K562 (cell line): Measurements from ENCODE around the gene MOB1A. TPM values are rescaled to one million over a fixed set of nuclear protein-coding genes. Genes with fewer than 3 reads are reported as not detected.
A peak's percentile ranks its signal among the peaks of the same experiment; 100 is the strongest.

ENCODE experiments used
- HDAC8 ChIP-seq: fragments of 450-650 bp; IDR thresholded peaks from 2 replicates; pipeline ENCODE4 v1.6.1; 2016; ENCODE audit warnings: mild to moderate bottlenecking, missing genetic modification characterization, moderate library complexity, missing compliant biosample characterization
- HOXB6 ChIP-seq: fragments of 250-450 bp; sonication (Bioruptor Pico); IDR thresholded peaks from 2 replicates; pipeline ENCODE4 v1.5.1; 2022; ENCODE audit warnings: mild to moderate bottlenecking, borderline replicate concordance
- MAFK ChIP-seq: IDR thresholded peaks from 2 replicates; pipeline ENCODE4 v1.6.1; 2011; ENCODE audit warnings: low read length, improper control_type of control experiment
- NFXL1 ChIP-seq: fragments of 450-650 bp; formaldehyde crosslinking; IDR thresholded peaks from 2 replicates; pipeline ENCODE4 v1.4.0; 2021; ENCODE audit warnings: mild to moderate bottlenecking
- POLR2B ChIP-seq: fragments of 450-650 bp; IDR thresholded peaks from 2 replicates; pipeline ENCODE4 v1.6.1; 2018; ENCODE audit warnings: low read depth; ENCODE audit not compliant: partially characterized antibody
- RNF2 ChIP-seq: sonication (generic); IDR thresholded peaks from 2 replicates; pipeline ENCODE4 v1.6.1; 2016
- SRSF7 ChIP-seq: fragments of 200-400 bp; formaldehyde crosslinking; optimal IDR thresholded peaks from 2 replicates; pipeline ENCODE3; 2017; ENCODE audit warnings: mild to moderate bottlenecking, low read depth, low read length
- ZBED1 ChIP-seq: IDR thresholded peaks from 2 replicates; pipeline ENCODE4 v1.6.1; 2014
- ZC3H11A ChIP-seq: IDR thresholded peaks from 2 replicates; pipeline ENCODE4 v1.6.1; 2012; ENCODE audit warnings: low read depth, low read length, improper control_type of control experiment
- ZC3H8 ChIP-seq: fragments of 450-650 bp; IDR thresholded peaks from 2 replicates; pipeline ENCODE4 v1.6.1; 2017
- ZEB2 ChIP-seq: fragments of 450-650 bp; IDR thresholded peaks from 2 replicates; pipeline ENCODE4 v1.6.1; 2016
- ZNF175 ChIP-seq: fragments of 200-800 bp; sonication (Bioruptor generic); IDR thresholded peaks from 2 replicates; pipeline ENCODE4 v1.6.1; 2016; ENCODE audit warnings: low read depth, mild to moderate bottlenecking, missing genetic modification characterization, missing compliant biosample characterization
- polyA plus RNA-seq, 8 experiments: library from polyadenylated mRNA; depleted of rRNA in 4 of 8; stranded (reverse) in 5 of 8; unstranded in 3 of 8; fragments of >200 nt; fragmentation: Nextera tagmentation in 2 of 8; fragmentation: Illumina TruSeq in 1 of 8; extraction: Ambion mirVana in 2 of 8; extraction: Trizol in 1 of 8; gene quantifications; 2 replicates each; pipeline versions ENCODE4 v1.2.1 to v1.2.3, GENCODE V29; 2011 to 2014; ENCODE audit warnings: inconsistent platforms in 1 of 8, missing spikeins in 1 of 8
- total RNA-seq, 7 experiments: library from RNA; depleted of rRNA in 6 of 7; stranded (reverse); fragments of >200 nt in 6 of 7; fragmentation: Illumina TruSeq in 2 of 7; extraction: Trizol in 2 of 7; gene quantifications; 2 replicates each; pipeline versions ENCODE4 v1.2.1 to v1.2.3, GENCODE V29; 2011 to 2021; ENCODE audit warnings: low replicate concordance in 1 of 7
- TF ChIP-seq, protein P1 (sequence below), 2 experiments: fragments of 450-650 bp in 1 of 2; sonication (generic) in 1 of 2; formaldehyde crosslinking in 1 of 2; IDR thresholded peaks; 2 replicates each; pipeline versions ENCODE4 v1.7.1 to v1.9.0; 2016 to 2022; ENCODE audit warnings: inconsistent platforms in 1 of 2, mild to moderate bottlenecking in 1 of 2, missing genetic modification reagents in 1 of 2
- TF ChIP-seq, protein P2 (sequence below): fragments of 450-650 bp; IDR thresholded peaks from 2 replicates; pipeline ENCODE4 v1.6.1; 2017; ENCODE audit warnings: antibody characterized with exemption, mild to moderate bottlenecking

The MOB1A gene
- total and polyA plus RNA-seq, 9 of the 15 experiments (the other 6 are each of a cell fraction or from before 2014, with no cell fraction given) = 24.8 to 100 (median 60.2) TPM

DNA sequence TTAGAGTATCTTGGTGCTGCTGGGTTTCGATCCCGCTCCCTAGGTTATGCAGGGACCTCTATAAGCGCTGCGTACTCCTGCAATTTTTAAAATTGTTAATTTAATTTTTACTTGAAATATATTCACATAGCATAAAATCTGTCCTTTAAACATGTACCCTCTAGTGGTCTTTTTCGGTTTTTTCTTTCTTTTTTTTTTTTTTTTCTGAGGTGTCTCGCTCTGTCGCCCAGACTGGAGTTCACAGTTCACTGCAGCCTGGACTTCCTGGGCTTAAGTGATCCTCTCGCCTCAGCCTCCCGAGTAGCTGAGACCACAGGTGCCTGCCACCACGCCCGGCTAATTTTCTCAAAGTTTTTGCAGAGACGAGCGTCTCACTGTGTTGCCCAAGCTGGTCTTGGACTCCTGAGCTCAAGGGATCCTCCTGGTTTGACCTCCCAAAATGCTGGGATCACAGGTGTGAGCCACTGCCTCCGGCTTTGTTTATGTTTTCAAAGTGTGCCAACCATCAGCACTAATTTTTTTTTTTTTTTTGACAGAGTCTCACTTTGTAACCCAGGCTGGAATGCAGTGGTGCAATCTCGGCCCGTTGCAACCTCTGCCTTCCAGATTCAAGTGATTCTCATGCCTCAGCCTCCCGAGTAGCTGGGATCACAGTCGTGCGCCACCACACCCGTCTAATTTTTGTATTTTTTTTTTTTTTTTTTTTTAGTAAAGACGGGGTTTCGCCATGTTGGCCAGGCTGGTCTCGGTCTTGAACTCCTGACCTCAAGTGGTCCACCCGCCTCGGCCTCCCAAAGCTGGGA, 585 bp upstream of the MOB1A start (continued):
- TF ChIP-seq, protein P1, sequence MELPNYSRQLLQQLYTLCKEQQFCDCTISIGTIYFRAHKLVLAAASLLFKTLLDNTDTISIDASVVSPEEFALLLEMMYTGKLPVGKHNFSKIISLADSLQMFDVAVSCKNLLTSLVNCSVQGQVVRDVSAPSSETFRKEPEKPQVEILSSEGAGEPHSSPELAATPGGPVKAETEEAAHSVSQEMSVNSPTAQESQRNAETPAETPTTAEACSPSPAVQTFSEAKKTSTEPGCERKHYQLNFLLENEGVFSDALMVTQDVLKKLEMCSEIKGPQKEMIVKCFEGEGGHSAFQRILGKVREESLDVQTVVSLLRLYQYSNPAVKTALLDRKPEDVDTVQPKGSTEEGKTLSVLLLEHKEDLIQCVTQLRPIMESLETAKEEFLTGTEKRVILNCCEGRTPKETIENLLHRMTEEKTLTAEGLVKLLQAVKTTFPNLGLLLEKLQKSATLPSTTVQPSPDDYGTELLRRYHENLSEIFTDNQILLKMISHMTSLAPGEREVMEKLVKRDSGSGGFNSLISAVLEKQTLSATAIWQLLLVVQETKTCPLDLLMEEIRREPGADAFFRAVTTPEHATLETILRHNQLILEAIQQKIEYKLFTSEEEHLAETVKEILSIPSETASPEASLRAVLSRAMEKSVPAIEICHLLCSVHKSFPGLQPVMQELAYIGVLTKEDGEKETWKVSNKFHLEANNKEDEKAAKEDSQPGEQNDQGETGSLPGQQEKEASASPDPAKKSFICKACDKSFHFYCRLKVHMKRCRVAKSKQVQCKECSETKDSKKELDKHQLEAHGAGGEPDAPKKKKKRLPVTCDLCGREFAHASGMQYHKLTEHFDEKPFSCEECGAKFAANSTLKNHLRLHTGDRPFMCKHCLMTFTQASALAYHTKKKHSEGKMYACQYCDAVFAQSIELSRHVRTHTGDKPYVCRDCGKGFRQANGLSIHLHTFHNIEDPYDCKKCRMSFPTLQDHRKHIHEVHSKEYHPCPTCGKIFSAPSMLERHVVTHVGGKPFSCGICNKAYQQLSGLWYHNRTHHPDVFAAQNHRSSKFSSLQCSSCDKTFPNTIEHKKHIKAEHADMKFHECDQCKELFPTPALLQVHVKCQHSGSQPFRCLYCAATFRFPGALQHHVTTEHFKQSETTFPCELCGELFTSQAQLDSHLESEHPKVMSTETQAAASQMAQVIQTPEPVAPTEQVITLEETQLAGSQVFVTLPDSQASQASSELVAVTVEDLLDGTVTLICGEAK (IDR thresholded peaks at IDR 0.05) = 0 out of 2 replicates have a peak, but pooled peaks have one; percentile 26
- TF ChIP-seq, protein P1 (CRISPR knock-in tag; IDR thresholded peaks at IDR 0.05) = no peak
- TF ChIP-seq ZNF175 (CRISPR knock-in tag) = no peak
- TF ChIP-seq, protein P2, sequence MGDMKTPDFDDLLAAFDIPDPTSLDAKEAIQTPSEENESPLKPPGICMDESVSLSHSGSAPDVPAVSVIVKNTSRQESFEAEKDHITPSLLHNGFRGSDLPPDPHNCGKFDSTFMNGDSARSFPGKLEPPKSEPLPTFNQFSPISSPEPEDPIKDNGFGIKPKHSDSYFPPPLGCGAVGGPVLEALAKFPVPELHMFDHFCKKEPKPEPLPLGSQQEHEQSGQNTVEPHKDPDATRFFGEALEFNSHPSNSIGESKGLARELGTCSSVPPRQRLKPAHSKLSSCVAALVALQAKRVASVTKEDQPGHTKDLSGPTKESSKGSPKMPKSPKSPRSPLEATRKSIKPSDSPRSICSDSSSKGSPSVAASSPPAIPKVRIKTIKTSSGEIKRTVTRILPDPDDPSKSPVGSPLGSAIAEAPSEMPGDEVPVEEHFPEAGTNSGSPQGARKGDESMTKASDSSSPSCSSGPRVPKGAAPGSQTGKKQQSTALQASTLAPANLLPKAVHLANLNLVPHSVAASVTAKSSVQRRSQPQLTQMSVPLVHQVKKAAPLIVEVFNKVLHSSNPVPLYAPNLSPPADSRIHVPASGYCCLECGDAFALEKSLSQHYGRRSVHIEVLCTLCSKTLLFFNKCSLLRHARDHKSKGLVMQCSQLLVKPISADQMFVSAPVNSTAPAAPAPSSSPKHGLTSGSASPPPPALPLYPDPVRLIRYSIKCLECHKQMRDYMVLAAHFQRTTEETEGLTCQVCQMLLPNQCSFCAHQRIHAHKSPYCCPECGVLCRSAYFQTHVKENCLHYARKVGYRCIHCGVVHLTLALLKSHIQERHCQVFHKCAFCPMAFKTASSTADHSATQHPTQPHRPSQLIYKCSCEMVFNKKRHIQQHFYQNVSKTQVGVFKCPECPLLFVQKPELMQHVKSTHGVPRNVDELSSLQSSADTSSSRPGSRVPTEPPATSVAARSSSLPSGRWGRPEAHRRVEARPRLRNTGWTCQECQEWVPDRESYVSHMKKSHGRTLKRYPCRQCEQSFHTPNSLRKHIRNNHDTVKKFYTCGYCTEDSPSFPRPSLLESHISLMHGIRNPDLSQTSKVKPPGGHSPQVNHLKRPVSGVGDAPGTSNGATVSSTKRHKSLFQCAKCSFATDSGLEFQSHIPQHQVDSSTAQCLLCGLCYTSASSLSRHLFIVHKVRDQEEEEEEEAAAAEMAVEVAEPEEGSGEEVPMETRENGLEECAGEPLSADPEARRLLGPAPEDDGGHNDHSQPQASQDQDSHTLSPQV = no peak
- no peak for TF ChIP-seq MAFK
- no peak for TF ChIP-seq ZC3H8
- no peak for TF ChIP-seq RNF2
- TF ChIP-seq HOXB6 (CRISPR knock-in tag) = no peak
- no peak for TF ChIP-seq ZEB2
- no peak for TF ChIP-seq POLR2B
- no peak for TF ChIP-seq ZC3H11A
- TF ChIP-seq HDAC8 (tag) = no peak
- TF ChIP-seq SRSF7 = no peak
- no peak for TF ChIP-seq ZBED1
- TF ChIP-seq NFXL1 = no peak
